Breast epithelium (tissue), 3 donors: Measurements from ENCODE around the gene ARHGAP44.

Experiments used
- CTCF ChIP-seq, 3 donors: fragments of 450-650 bp; IDR thresholded peaks; one replicate each; pipeline ENCODE4 v1.5.1; 2016 to 2017; ENCODE audit warnings: antibody characterized with exemption in 3 of 3, mild to moderate bottlenecking in 3 of 3, moderate library complexity in 3 of 3
- POLR2AphosphoS5 ChIP-seq, 3 donors: sonication (generic); formaldehyde crosslinking; IDR thresholded peaks; one replicate each; pipeline ENCODE4 v1.6.1; 2017; ENCODE audit warnings: antibody characterized with exemption in 3 of 3

- no peak for TF ChIP-seq CTCF (IDR thresholded peaks at IDR 0.05)
- TF ChIP-seq POLR2AphosphoS5 (IDR thresholded peaks at IDR 0.05), result no peak
Observed at GRCh38 chr17:12739500-12739899, 49.8 kb upstream of the ARHGAP44 start.
